ENCODE data around the gene SAG. TPM values are rescaled to one million over a fixed set of nuclear protein-coding genes. Genes with fewer than 3 reads are reported as not detected.
A peak's percentile ranks its signal among the peaks of the same experiment; 100 is the strongest.
"Not testable (repeated sequence)": the region's sequence is repeated elsewhere in the genome, so short reads cannot be mapped to it uniquely, and the experiment has no call there.

SAG gene
- total RNA-seq, 3 donors from 2014 or later = not detected

- no peak for ATAC-seq
- peaks cover 55% of the 10 kb centered on the region for H3K4me1 Mint-ChIP-seq (ENCODE audit: low read depth)
- peaks cover 38% of the 10 kb centered on the region for H3K36me3 Mint-ChIP-seq (ENCODE audit: insufficient read depth)
- peaks cover 5% of the 10 kb centered on the region for H3K9me3 Mint-ChIP-seq
- no peak overlapping the region for H3K4me3 Mint-ChIP-seq
- DNase-seq = no peak
- no peaks in the 10 kb centered on the region for H3K27me3 Mint-ChIP-seq (ENCODE audit: low read depth)
These were observed 55.1 kb downstream of the SAG start for GRCh38 chr2:233362742-233363141.

GRCh38 chr2:233363744-233364235 lies 56.2 kb downstream of the SAG start:
- H3K4me3 Mint-ChIP-seq = no peak overlapping the region
- H3K9me3 Mint-ChIP-seq = peaks cover 5% of the 10 kb centered on the region
- DNase-seq (no peak), ATAC-seq (no peak)
- no peaks in the 10 kb centered on the region for H3K27me3 Mint-ChIP-seq (ENCODE audit: low read depth)
- H3K4me1 Mint-ChIP-seq (ENCODE audit: low read depth) = peaks cover 50% of the 10 kb centered on the region
- H3K36me3 Mint-ChIP-seq (ENCODE audit: insufficient read depth) = peaks cover 36% of the 10 kb centered on the region

GRCh38 chr2:233365861-233366520 lies 58.4 kb downstream of the SAG start:
- Mint-ChIP-seq H3K27me3 (ENCODE audit: low read depth) (no peaks in the 10 kb centered on the region), H3K36me3 (ENCODE audit: insufficient read depth) (peaks cover 36% of the 10 kb centered on the region), H3K4me3 (no peak overlapping the region), H3K4me1 (ENCODE audit: low read depth) (peaks cover 48% of the 10 kb centered on the region), H3K9me3 (peaks cover 5% of the 10 kb centered on the region)
- DNase-seq = no peak
- ATAC-seq = peak; percentile 32 to 40

GRCh38 chr2:233367586-233367985 lies 60.0 kb downstream of the SAG start:
- DNase-seq (no peak), ATAC-seq (no peak)
- Mint-ChIP-seq H3K4me1 (ENCODE audit: low read depth) (peaks cover 44% of the 10 kb centered on the region), H3K36me3 (ENCODE audit: insufficient read depth) (peaks cover 38% of the 10 kb centered on the region), H3K27me3 (ENCODE audit: low read depth) (no peaks in the 10 kb centered on the region), H3K4me3 (no peak overlapping the region), H3K9me3 (peaks cover 5% of the 10 kb centered on the region)

- H3K9me3 Mint-ChIP-seq = peaks cover 2% of the 10 kb centered on the region
- no peaks in the 10 kb centered on the region for H3K27me3 Mint-ChIP-seq (ENCODE audit: low read depth)
- H3K4me3 Mint-ChIP-seq = no peak overlapping the region
- DNase-seq (no peak), ATAC-seq (no peak)
- peaks cover 37% of the 10 kb centered on the region for H3K36me3 Mint-ChIP-seq (ENCODE audit: insufficient read depth)
- peaks cover 42% of the 10 kb centered on the region for H3K4me1 Mint-ChIP-seq (ENCODE audit: low read depth)
These were observed 61.1 kb downstream of the SAG start for GRCh38 chr2:233368756-233369155.

GRCh38 chr2:233369462-233369861 lies 61.8 kb downstream of the SAG start:
- no peaks in the 10 kb centered on the region for H3K27me3 Mint-ChIP-seq (ENCODE audit: low read depth)
- no peak for ATAC-seq
- peaks cover 39% of the 10 kb centered on the region for H3K4me1 Mint-ChIP-seq (ENCODE audit: low read depth)
- peaks cover 31% of the 10 kb centered on the region for H3K36me3 Mint-ChIP-seq (ENCODE audit: insufficient read depth)
- no peak for DNase-seq
- no peaks in the 10 kb centered on the region for H3K9me3 Mint-ChIP-seq
- H3K4me3 Mint-ChIP-seq = no peak overlapping the region

GRCh38 chr2:233369897-233370685 lies 62.5 kb downstream of the SAG start:
- ATAC-seq (no peak), DNase-seq (no peak)
- Mint-ChIP-seq H3K27me3 (ENCODE audit: low read depth) (no peaks in the 10 kb centered on the region), H3K9me3 (no peaks in the 10 kb centered on the region), H3K4me1 (ENCODE audit: low read depth) (peaks cover 37% of the 10 kb centered on the region), H3K36me3 (ENCODE audit: insufficient read depth) (peaks cover 27% of the 10 kb centered on the region), H3K4me3 (no peak overlapping the region)

GRCh38 chr2:233371641-233372040 lies 64.0 kb downstream of the SAG start:
- H3K4me3 Mint-ChIP-seq = no peak overlapping the region
- no peaks in the 10 kb centered on the region for H3K9me3 Mint-ChIP-seq
- ATAC-seq = no peak
- DNase-seq = no peak
- H3K27me3 Mint-ChIP-seq (ENCODE audit: low read depth) = no peaks in the 10 kb centered on the region
- H3K4me1 Mint-ChIP-seq (ENCODE audit: low read depth) = peaks cover 30% of the 10 kb centered on the region
- H3K36me3 Mint-ChIP-seq (ENCODE audit: insufficient read depth) = peaks cover 19% of the 10 kb centered on the region

- no peak for ATAC-seq
- H3K9me3 Mint-ChIP-seq = no peaks in the 10 kb centered on the region
- peaks cover 24% of the 10 kb centered on the region for H3K36me3 Mint-ChIP-seq (ENCODE audit: insufficient read depth)
- DNase-seq = no peak
- peaks cover 26% of the 10 kb centered on the region for H3K4me1 Mint-ChIP-seq (ENCODE audit: low read depth)
- H3K4me3 Mint-ChIP-seq = no peak overlapping the region
- H3K27me3 Mint-ChIP-seq (ENCODE audit: low read depth) = no peaks in the 10 kb centered on the region
These were observed 65.2 kb downstream of the SAG start for GRCh38 chr2:233372855-233373254.

GRCh38 chr2:233373316-233373715 lies 65.7 kb downstream of the SAG start:
- H3K9me3 Mint-ChIP-seq = no peaks in the 10 kb centered on the region
- ATAC-seq = no peak
- peaks cover 24% of the 10 kb centered on the region for H3K4me1 Mint-ChIP-seq (ENCODE audit: low read depth)
- no peak overlapping the region for H3K4me3 Mint-ChIP-seq
- no peaks in the 10 kb centered on the region for H3K27me3 Mint-ChIP-seq (ENCODE audit: low read depth)
- no peak for DNase-seq
- peaks cover 24% of the 10 kb centered on the region for H3K36me3 Mint-ChIP-seq (ENCODE audit: insufficient read depth)

- H3K4me1 Mint-ChIP-seq (ENCODE audit: low read depth) = peaks cover 23% of the 10 kb centered on the region
- H3K36me3 Mint-ChIP-seq (ENCODE audit: insufficient read depth) = peaks cover 19% of the 10 kb centered on the region
- DNase-seq; H3K9me3 Mint-ChIP-seq; H3K4me3 Mint-ChIP-seq; H3K27me3 Mint-ChIP-seq (ENCODE audit: low read depth); ATAC-seq: not testable (repeated sequence)
These were observed 67.2 kb downstream of the SAG start for GRCh38 chr2:233374776-233375175.

- DNase-seq = no peak
- H3K4me3 Mint-ChIP-seq = no peak overlapping the region
- ATAC-seq = peak in 1 of 2 donors; percentile 62
- H3K9me3 Mint-ChIP-seq = no peaks in the 10 kb centered on the region
- no peaks in the 10 kb centered on the region for H3K27me3 Mint-ChIP-seq (ENCODE audit: low read depth)
- peaks cover 19% of the 10 kb centered on the region for H3K36me3 Mint-ChIP-seq (ENCODE audit: insufficient read depth)
- H3K4me1 Mint-ChIP-seq (ENCODE audit: low read depth) = peaks cover 29% of the 10 kb centered on the region
These were observed 68.1 kb downstream of the SAG start for GRCh38 chr2:233375490-233376314.

- Mint-ChIP-seq H3K36me3 (ENCODE audit: insufficient read depth) (peaks cover 11% of the 10 kb centered on the region), H3K4me1 (ENCODE audit: low read depth) (peaks cover 53% of the 10 kb centered on the region), H3K9me3 (no peaks in the 10 kb centered on the region), H3K4me3 (no peak overlapping the region), H3K27me3 (ENCODE audit: low read depth) (no peaks in the 10 kb centered on the region)
- ATAC-seq (no peak), DNase-seq (no peak)
These were observed 71.4 kb downstream of the SAG start for GRCh38 chr2:233379034-233379433.

GRCh38 chr2:233379441-233379840 lies 71.8 kb downstream of the SAG start:
- Mint-ChIP-seq H3K27me3 (ENCODE audit: low read depth) (no peaks in the 10 kb centered on the region), H3K9me3 (no peaks in the 10 kb centered on the region), H3K36me3 (ENCODE audit: insufficient read depth) (peaks cover 11% of the 10 kb centered on the region), H3K4me1 (ENCODE audit: low read depth) (peaks cover 57% of the 10 kb centered on the region), H3K4me3 (no peak overlapping the region)
- DNase-seq (no peak), ATAC-seq (no peak)

Data from activated T-cell treated with anti-CD3 and anti-CD28 coated beads, Interleukin-2, amount 50 U/mL, for 4 hours (primary cell).